ENCODE data around the gene SUDS3. TPM values are rescaled to one million over a fixed set of nuclear protein-coding genes. Genes with fewer than 3 reads are reported as not detected.
"Not testable (repeated sequence)": the region's sequence is repeated elsewhere in the genome, so short reads cannot be mapped to it uniquely, and the experiment has no call there.

Gene SUDS3
- total RNA-seq, 4 donors from 2014 or later, result 37.7 to 66.3 (median 50.1) TPM

DNA sequence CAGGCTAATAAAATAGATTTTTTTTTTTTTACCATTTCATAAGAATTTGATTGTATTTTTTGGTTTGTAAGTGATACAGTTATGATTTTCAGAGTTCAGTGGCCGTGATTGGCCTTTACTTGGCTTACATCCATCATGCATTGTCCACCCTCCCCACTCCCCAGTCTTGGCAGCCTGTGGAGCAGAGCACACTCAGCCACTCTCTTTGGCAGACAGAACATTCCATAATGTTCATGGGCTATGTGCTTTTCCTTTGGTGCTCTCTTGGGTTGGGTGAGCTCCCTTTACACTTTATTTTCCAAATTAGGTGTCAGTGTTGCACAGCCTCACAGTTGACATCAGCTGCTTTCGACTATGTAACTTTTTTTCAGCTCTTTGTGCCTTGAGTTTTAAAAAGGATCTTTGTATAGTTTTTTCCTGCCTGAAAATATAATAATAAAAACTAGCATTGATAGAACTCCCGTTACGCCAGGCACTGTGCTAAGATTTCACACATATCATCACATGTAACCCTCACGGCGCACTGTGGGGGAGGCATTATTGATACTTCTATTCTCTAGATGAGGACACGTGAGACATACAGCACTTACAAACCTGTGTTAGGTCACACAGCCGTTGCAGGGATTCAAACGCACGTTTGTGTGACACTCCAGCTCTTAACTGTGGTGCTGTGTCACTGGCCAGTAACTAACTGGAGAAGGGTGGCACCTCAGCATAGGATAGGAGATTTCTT, 21.5 kb downstream of the SUDS3 start:
- peaks cover 92% of the 10 kb centered on the region for H3K36me3 ChIP-seq
- TF ChIP-seq POLR2A (IDR thresholded peaks at IDR 0.05) (no peak), EP300 (IDR thresholded peaks at IDR 0.05) (no peak), POLR2AphosphoS5 (IDR thresholded peaks at IDR 0.05) (no peak)
- TF ChIP-seq, protein P1, sequence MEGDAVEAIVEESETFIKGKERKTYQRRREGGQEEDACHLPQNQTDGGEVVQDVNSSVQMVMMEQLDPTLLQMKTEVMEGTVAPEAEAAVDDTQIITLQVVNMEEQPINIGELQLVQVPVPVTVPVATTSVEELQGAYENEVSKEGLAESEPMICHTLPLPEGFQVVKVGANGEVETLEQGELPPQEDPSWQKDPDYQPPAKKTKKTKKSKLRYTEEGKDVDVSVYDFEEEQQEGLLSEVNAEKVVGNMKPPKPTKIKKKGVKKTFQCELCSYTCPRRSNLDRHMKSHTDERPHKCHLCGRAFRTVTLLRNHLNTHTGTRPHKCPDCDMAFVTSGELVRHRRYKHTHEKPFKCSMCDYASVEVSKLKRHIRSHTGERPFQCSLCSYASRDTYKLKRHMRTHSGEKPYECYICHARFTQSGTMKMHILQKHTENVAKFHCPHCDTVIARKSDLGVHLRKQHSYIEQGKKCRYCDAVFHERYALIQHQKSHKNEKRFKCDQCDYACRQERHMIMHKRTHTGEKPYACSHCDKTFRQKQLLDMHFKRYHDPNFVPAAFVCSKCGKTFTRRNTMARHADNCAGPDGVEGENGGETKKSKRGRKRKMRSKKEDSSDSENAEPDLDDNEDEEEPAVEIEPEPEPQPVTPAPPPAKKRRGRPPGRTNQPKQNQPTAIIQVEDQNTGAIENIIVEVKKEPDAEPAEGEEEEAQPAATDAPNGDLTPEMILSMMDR (IDR thresholded peaks at IDR 0.05), result no peak
- H3K4me3 ChIP-seq, result no peak overlapping the region
- DNase-seq (ENCODE audit: low spot score in 2 of 2), result no peak
- no peak overlapping the region for H3K27ac ChIP-seq
- 88% methylated on average over 10 of the region's 10 CpGs for WGBS
- H3K4me1 ChIP-seq, result no peaks in the 10 kb centered on the region
- H3K27me3 ChIP-seq, result no peaks in the 10 kb centered on the region
- H3K9me3 ChIP-seq, result no peaks in the 10 kb centered on the region

DNA sequence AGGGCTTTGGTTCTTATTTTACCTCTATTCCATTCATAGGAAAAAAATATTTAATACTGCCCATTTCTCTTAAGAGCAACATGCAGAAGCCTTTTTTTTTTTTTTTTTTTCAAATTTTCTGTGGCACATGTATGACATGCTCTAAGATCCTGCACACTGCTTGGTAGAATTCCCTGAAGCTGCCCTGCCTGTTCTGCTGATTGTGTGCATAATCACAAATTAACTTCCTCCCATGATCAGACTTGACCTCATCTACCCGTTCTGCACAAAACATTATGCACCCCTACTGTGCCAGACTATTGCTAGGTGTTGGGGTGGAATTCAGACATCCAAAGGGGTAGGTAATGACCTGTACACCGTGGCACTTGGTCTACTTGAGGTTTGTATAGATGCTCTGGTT, 22.2 kb downstream of the SUDS3 start:
- no peak for TF ChIP-seq POLR2A (IDR thresholded peaks at IDR 0.05)
- TF ChIP-seq POLR2AphosphoS5 (IDR thresholded peaks at IDR 0.05), result no peak
- TF ChIP-seq, protein P1 (IDR thresholded peaks at IDR 0.05), result no peak
- no peak for TF ChIP-seq EP300 (IDR thresholded peaks at IDR 0.05)
- Histone ChIP-seq H3K4me3 (no peak overlapping the region), H3K4me1 (no peaks in the 10 kb centered on the region), H3K27me3 (no peaks in the 10 kb centered on the region), H3K27ac (no peak overlapping the region), H3K9me3 (no peaks in the 10 kb centered on the region), H3K36me3 (peaks cover 93% of the 10 kb centered on the region)
- WGBS, result 90% methylated on average over 2 of the region's 2 CpGs
- DNase-seq (ENCODE audit: low spot score in 2 of 2), result no peak

DNA sequence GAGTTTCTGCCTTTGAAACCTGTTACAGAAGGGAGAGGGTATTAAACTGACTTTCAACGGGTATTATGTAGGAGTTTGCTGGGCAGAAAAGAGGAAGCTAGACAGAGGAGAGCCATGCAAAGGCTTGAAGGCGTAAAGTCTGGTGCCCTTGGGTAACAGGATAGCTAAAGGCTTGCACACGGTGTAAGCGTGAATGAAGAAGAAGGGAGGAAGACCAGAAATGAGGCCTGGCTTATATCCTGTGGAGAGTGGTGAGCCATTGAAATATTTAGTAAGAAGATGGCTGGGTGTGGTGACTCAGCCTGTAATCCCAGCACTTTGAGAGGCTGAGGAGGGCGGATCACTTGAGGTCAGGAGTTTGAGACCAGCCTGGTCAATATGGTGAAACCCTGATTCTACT, 22.6 kb downstream of the SUDS3 start:
- no peak overlapping the region for H3K27ac ChIP-seq
- no peaks in the 10 kb centered on the region for H3K27me3 ChIP-seq
- H3K36me3 ChIP-seq, result peaks cover 93% of the 10 kb centered on the region
- 91% methylated on average over 5 of the region's 5 CpGs for WGBS
- no peaks in the 10 kb centered on the region for H3K9me3 ChIP-seq
- DNase-seq (ENCODE audit: low spot score in 2 of 2), result no peak
- no peaks in the 10 kb centered on the region for H3K4me1 ChIP-seq
- TF ChIP-seq, protein P1 (IDR thresholded peaks at IDR 0.05), result no peak
- TF ChIP-seq EP300 (IDR thresholded peaks at IDR 0.05) (no peak), POLR2AphosphoS5 (IDR thresholded peaks at IDR 0.05) (no peak), POLR2A (IDR thresholded peaks at IDR 0.05) (no peak)
- H3K4me3 ChIP-seq, result no peak overlapping the region

GRCh38 chr12:118402251-118402650, 25.9 kb downstream of the SUDS3 start:
- no peaks in the 10 kb centered on the region for H3K9me3 ChIP-seq
- H3K4me1 ChIP-seq, result no peaks in the 10 kb centered on the region
- H3K27ac ChIP-seq, result no peak overlapping the region
- H3K4me3 ChIP-seq, result no peak overlapping the region
- TF ChIP-seq EP300 (IDR thresholded peaks at IDR 0.05) (no peak), POLR2AphosphoS5 (IDR thresholded peaks at IDR 0.05) (no peak), POLR2A (IDR thresholded peaks at IDR 0.05) (no peak)
- TF ChIP-seq, protein P1 (IDR thresholded peaks at IDR 0.05), result no peak
- WGBS, result 70% methylated on average over 6 of the region's 6 CpGs
- no peak for DNase-seq (ENCODE audit: low spot score in 2 of 2)
- H3K27me3 ChIP-seq, result no peaks in the 10 kb centered on the region
- peaks cover 84% of the 10 kb centered on the region for H3K36me3 ChIP-seq

DNA sequence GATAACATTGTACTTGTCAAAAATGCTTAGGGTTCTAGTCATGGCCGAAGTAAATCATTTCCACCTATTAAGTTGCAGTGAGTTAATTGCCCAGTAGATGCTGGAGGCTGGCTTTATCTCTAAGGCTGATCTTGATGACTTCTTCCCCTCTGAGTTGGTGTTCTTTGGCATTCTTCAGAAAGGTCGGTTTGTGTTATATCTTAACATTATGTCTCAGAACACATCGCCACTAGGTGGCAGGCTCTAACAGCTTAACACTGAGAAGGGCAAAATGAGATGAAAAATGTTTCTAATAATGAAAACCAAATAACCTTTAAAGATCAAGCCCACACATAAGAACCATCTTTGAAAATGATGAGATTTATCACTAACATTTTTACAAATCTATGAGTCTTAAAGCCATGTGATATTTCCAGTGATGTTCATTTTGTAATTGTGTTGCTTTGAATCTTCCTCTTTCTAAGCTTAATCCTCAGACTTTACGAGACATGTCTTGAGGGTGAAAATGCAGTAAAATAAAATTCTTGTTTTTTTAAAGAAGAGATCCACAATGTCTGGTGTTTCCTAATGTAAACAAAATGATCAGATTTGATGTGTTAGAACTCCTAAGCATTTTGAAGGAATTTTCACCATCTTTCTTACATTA, 28.6 kb downstream of the SUDS3 start:
- no peaks in the 10 kb centered on the region for H3K27me3 ChIP-seq
- TF ChIP-seq POLR2A (IDR thresholded peaks at IDR 0.05), result no peak
- TF ChIP-seq, protein P1 (IDR thresholded peaks at IDR 0.05), result peak; percentile 41 to 51
- no peak for TF ChIP-seq POLR2AphosphoS5 (IDR thresholded peaks at IDR 0.05)
- TF ChIP-seq EP300 (IDR thresholded peaks at IDR 0.05), result no peak
- no peak overlapping the region for H3K27ac ChIP-seq
- DNase-seq (ENCODE audit: low spot score in 2 of 2), result no peak
- no peaks in the 10 kb centered on the region for H3K4me1 ChIP-seq
- 32% methylated on average over 4 of the region's 4 CpGs for WGBS
- H3K4me3 ChIP-seq, result no peak overlapping the region
- peaks cover 84% of the 10 kb centered on the region for H3K36me3 ChIP-seq
- no peaks in the 10 kb centered on the region for H3K9me3 ChIP-seq

DNA sequence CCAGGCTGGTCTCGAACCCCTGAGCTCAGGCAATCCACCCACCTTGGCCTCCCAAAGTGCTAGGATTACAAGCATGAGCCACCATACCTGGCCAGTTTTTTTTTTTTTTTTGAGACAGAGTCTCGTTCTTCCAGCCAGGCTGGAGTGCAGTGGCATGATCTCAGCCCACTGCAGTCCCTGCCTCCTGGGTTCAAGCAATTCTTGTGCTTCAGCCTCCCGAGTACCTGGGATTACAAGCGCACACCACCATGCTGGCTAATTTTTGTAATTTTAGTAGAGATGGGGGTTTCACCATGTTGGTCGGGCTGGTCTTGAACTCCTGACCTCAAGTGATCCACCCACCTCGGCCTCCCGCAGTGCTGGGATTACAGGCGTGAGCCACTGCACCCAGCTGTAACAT, 31.9 kb downstream of the SUDS3 start:
- not testable (repeated sequence) for H3K9me3 ChIP-seq; H3K4me3 ChIP-seq; H3K27me3 ChIP-seq; H3K4me1 ChIP-seq; H3K27ac ChIP-seq; DNase-seq (ENCODE audit: low spot score in 2 of 2)
- WGBS, result 95% methylated on average over 8 of the region's 8 CpGs
- H3K36me3 ChIP-seq, result peaks cover 81% of the 10 kb centered on the region

Data from suprapubic skin (tissue), 4 donors.